K562 (cell line): ENCODE data around the gene TTC39B. TPM values are rescaled to one million over a fixed set of nuclear protein-coding genes. Genes with fewer than 3 reads are reported as not detected.

Experiments used
- ATAC-seq: fragments of 200-7000 bp; cut with Tn5 transposase; 3 replicates; pipeline ENCODE4 v1.9.1; 2020; ENCODE audit warnings: moderate library complexity
- BruUV-seq: library from RNA; stranded (reverse); fragments of 400-500 nt; replicated peaks from 2 replicates; lab custom pipeline; 2021; lab: Mats Ljungman, UMichigan
- CTCF ChIA-PET: fragments of 300-600 bp; formaldehyde crosslinking; extraction: SDS; loops from one replicate; lab custom pipeline; 2021; ENCODE audit warnings: low intra/inter-chr PET ratio; lab: Yijun Ruan, JAX
- POLR2A ChIA-PET: fragments of 300-600, 350-650 bp; sonication (Branson Sonifier 250); formaldehyde crosslinking; extraction: SDS; loops from one replicate; lab custom pipeline; 2021; ENCODE audit warnings: antibody characterized with exemption, inconsistent platforms; lab: Yijun Ruan, JAX
- DNase-seq, 4 experiments: peaks; one replicate each; pipeline versions ENCODE4 v3.0.0 to v3.0.0-alpha.2; 2011 to 2018; ENCODE audit warnings: low spot score in 3 of 4, mixed read lengths in 3 of 4; ENCODE audit errors: extremely low read depth in 1 of 4
- FAIRE-seq: peaks from 2 replicates; lab custom pipeline; 2011; peaks lifted over from hg19 to GRCh38; lab: Jason Lieb, UNC
- H2AFZ ChIP-seq: 2 replicates; pipeline ENCODE4 v1.6.0; 2011; ENCODE audit warnings: low read depth, low read length, control low read depth, inconsistent platforms
- H3K27ac ChIP-seq: fragments of 200-600 bp; 3 replicates; pipeline ENCODE4 v1.8.0; 2011; ENCODE audit warnings: low read depth, mild to moderate bottlenecking, control low read depth, inconsistent platforms, low read length, moderate library complexity, mixed read lengths; ENCODE audit errors: extremely low read depth
- H3K27me3 ChIP-seq, 2 experiments: fragments of 300-600 bp in 1 of 2; 2 replicates in 1 of 2; 3 replicates in 1 of 2; pipeline versions ENCODE4 v1.6.0 to v1.8.0; 2011; ENCODE audit warnings: inconsistent platforms in 2 of 2, low read length in 2 of 2, mild to moderate bottlenecking in 1 of 2, mixed read lengths in 1 of 2, moderate library complexity in 1 of 2; ENCODE audit not compliant: control insufficient read depth in 2 of 2, insufficient read depth in 2 of 2
- H3K36me3 ChIP-seq: fragments of 300-600 bp; 3 replicates; pipeline ENCODE4 v1.8.0; 2011; ENCODE audit warnings: mild to moderate bottlenecking, low read length, inconsistent platforms; ENCODE audit not compliant: control insufficient read depth, insufficient read depth
- H3K4me1 ChIP-seq, 2 experiments: fragments of 200-600 bp in 1 of 2; replicated peaks in 1 of 2; 2 replicates in 1 of 2; 3 replicates in 1 of 2; pipeline versions ENCODE4 v1.5.1 to v1.8.0; 2011; ENCODE audit warnings: inconsistent platforms in 2 of 2, low read length in 2 of 2, mild to moderate bottlenecking in 1 of 2, mixed read lengths in 1 of 2, moderate library complexity in 1 of 2; ENCODE audit not compliant: control insufficient read depth in 2 of 2, insufficient read depth in 2 of 2
- H3K4me2 ChIP-seq: 2 replicates; pipeline ENCODE4 v1.6.1; 2011; ENCODE audit warnings: low read length, control low read depth, inconsistent platforms, mixed read lengths; ENCODE audit not compliant: insufficient read depth
- H3K4me3 ChIP-seq: fragments of 200-600 bp; sonication (generic), shearing (Covaris generic); 2 replicates; pipeline ENCODE4 v1.5.1; 2016; ENCODE audit warnings: control low read depth, inconsistent platforms
- H3K79me2 ChIP-seq: fragments of 200-600 bp; 3 replicates; pipeline ENCODE4 v1.8.0; 2011; ENCODE audit warnings: low read length, inconsistent platforms; ENCODE audit not compliant: control insufficient read depth, insufficient read depth
- H3K9ac ChIP-seq, 2 experiments: 2 replicates each; pipeline versions ENCODE4 v1.6.0 to v1.6.1; 2011; ENCODE audit warnings: low read depth in 2 of 2, low read length in 2 of 2, control low read depth in 1 of 2, inconsistent platforms in 1 of 2, mild to moderate bottlenecking in 1 of 2, mixed read lengths in 1 of 2; ENCODE audit not compliant: insufficient read depth in 1 of 2
- H3K9me1 ChIP-seq: one replicate; pipeline ENCODE4 v1.6.0; 2011; ENCODE audit warnings: inconsistent platforms, mild to moderate bottlenecking, low read length, moderate library complexity; ENCODE audit not compliant: control insufficient read depth, insufficient read depth
- H3K9me3 ChIP-seq: replicated peaks from 2 replicates; pipeline ENCODE4 v1.5.1; 2011; ENCODE audit warnings: low read depth, low read length, inconsistent platforms; ENCODE audit not compliant: control insufficient read depth, insufficient read depth
- H4K20me1 ChIP-seq: replicated peaks from 2 replicates; pipeline ENCODE4 v1.6.1; 2011; ENCODE audit warnings: low read length, inconsistent platforms, mixed read lengths; ENCODE audit not compliant: control insufficient read depth, insufficient read depth
- ARHGAP35 ChIP-seq: fragments of 450-650 bp; IDR thresholded peaks from 2 replicates; pipeline ENCODE4 v1.6.1; 2018; ENCODE audit not compliant: partially characterized antibody
- GTF2E2 ChIP-seq: fragments of 200-800 bp; sonication (Bioruptor generic); IDR thresholded peaks from 2 replicates; pipeline ENCODE4 v1.6.1; 2016; ENCODE audit warnings: missing genetic modification characterization, missing compliant biosample characterization
- KLF16 ChIP-seq: IDR thresholded peaks from 2 replicates; pipeline ENCODE4 v1.6.1; 2016; ENCODE audit warnings: antibody characterized with exemption
- SAFB2 ChIP-seq: fragments of 200-400 bp; formaldehyde crosslinking; IDR thresholded peaks from 2 replicates; pipeline ENCODE4 v1.6.1; 2018; ENCODE audit warnings: borderline replicate concordance, low read length, low read depth, moderate library complexity; ENCODE audit not compliant: severe bottlenecking
- TRIM28 ChIP-seq: fragments of 450-650 bp; IDR thresholded peaks from 2 replicates; pipeline ENCODE4 v1.6.1; 2017
- ZNF184 ChIP-seq: sonication (generic); formaldehyde crosslinking; IDR thresholded peaks from 2 replicates; pipeline ENCODE4 v1.5.0; 2020; ENCODE audit warnings: missing genetic modification reagents
- ZNF717 ChIP-seq: fragments of 250-450 bp; sonication (Bioruptor Pico); IDR thresholded peaks from 2 replicates; pipeline ENCODE4 v1.5.0; 2021
- WGBS: fragments of 100-300 bp; shearing (Covaris generic); methylation state at CpG from one replicate; pipeline ENCODE4 v1.1.6; 2016; ENCODE audit warnings: low coverage, mixed read lengths; ENCODE audit not compliant: insufficient coverage; ENCODE audit errors: missing lambda C conversion rate; 5-methylcytosine and 5-hydroxymethylcytosine counted together
- in situ Hi-C: fragments of 300-500 bp; cut with MboI; formaldehyde crosslinking; loops from 4 replicates; pipeline ENCODE4 v1.15.0; 2018; ENCODE audit warnings: inconsistent platforms, mixed read lengths
- intact Hi-C: fragments of 100-400 bp; cut with micrococcal nuclease; formaldehyde crosslinking; loops from 2 replicates; pipeline ENCODE4 v1.14.2; 2022
- polyA plus RNA-seq, 8 experiments: library from polyadenylated mRNA; depleted of rRNA in 4 of 8; stranded (reverse) in 5 of 8; unstranded in 3 of 8; fragments of >200 nt; fragmentation: Nextera tagmentation in 2 of 8; fragmentation: Illumina TruSeq in 1 of 8; extraction: Ambion mirVana in 2 of 8; extraction: Trizol in 1 of 8; gene quantifications; 2 replicates each; pipeline versions ENCODE4 v1.2.1 to v1.2.3, GENCODE V29; 2011 to 2014; ENCODE audit warnings: inconsistent platforms in 1 of 8, missing spikeins in 1 of 8
- total RNA-seq, 7 experiments: library from RNA; depleted of rRNA in 6 of 7; stranded (reverse); fragments of >200 nt in 6 of 7; fragmentation: Illumina TruSeq in 2 of 7; extraction: Trizol in 2 of 7; gene quantifications; 2 replicates each; pipeline versions ENCODE4 v1.2.1 to v1.2.3, GENCODE V29; 2011 to 2021; ENCODE audit warnings: low replicate concordance in 1 of 7
- TF ChIP-seq, protein P1 (sequence below), 2 experiments: fragments of 450-650 bp; IDR thresholded peaks; 2 replicates each; pipeline ENCODE4 v1.6.1; 2016
- TF ChIP-seq, protein P2 (sequence below), 3 experiments: IDR thresholded peaks in 2 of 3; conservative IDR thresholded peaks in 1 of 3; 2 replicates each; pipeline ENCODE4 v1.5.1; 2011 to 2012; ENCODE audit warnings: low read length in 3 of 3, mild to moderate bottlenecking in 3 of 3, control low read depth in 2 of 3, improper control_type of control experiment in 1 of 3, inconsistent platforms in 1 of 3, low read depth in 1 of 3, mixed read lengths in 1 of 3, moderate library complexity in 1 of 3; ENCODE audit not compliant: insufficient read depth in 2 of 3

TTC39B gene
- total and polyA plus RNA-seq, 9 of the 15 experiments (the other 6 are each of a cell fraction or from before 2014, with no cell fraction given): 0.32 to 1.2 (median 0.95) TPM

GRCh38 chr9:15176836-15177235 lies 130.2 kb downstream of the TTC39B start:
- no peak overlapping the region for H3K27ac ChIP-seq
- no peak for DNase-seq
- H4K20me1 ChIP-seq: no peaks in the 10 kb centered on the region
- H3K27me3 ChIP-seq: no peaks in the 10 kb centered on the region
- ATAC-seq: no peak
- H3K9me3 ChIP-seq: no peaks in the 10 kb centered on the region
- in situ Hi-C loops: no loop called here
- BruUV-seq: no TSS peak
- POLR2A ChIA-PET: no interaction called here
- H3K79me2 ChIP-seq: no peaks in the 10 kb centered on the region
- no peaks in the 10 kb centered on the region for H3K36me3 ChIP-seq
- FAIRE-seq: no peak
- H2AFZ ChIP-seq: no peak overlapping the region
- no peak overlapping the region for H3K4me2 ChIP-seq
- H3K9me1 ChIP-seq: no peaks in the 10 kb centered on the region
- 0% methylated on average over 1 of the region's 1 CpG for WGBS
- H3K4me1 ChIP-seq: no peaks in the 10 kb centered on the region
- intact Hi-C loops: no loop called here
- no peak overlapping the region for H3K4me3 ChIP-seq
- TF ChIP-seq KLF16 (no peak), ZNF184 (CRISPR knock-in tag) (no peak), GTF2E2 (tag) (no peak), TRIM28 (no peak), SAFB2 (no peak), ZNF717 (CRISPR knock-in tag) (no peak), ARHGAP35 (no peak)
- TF ChIP-seq, protein P1, sequence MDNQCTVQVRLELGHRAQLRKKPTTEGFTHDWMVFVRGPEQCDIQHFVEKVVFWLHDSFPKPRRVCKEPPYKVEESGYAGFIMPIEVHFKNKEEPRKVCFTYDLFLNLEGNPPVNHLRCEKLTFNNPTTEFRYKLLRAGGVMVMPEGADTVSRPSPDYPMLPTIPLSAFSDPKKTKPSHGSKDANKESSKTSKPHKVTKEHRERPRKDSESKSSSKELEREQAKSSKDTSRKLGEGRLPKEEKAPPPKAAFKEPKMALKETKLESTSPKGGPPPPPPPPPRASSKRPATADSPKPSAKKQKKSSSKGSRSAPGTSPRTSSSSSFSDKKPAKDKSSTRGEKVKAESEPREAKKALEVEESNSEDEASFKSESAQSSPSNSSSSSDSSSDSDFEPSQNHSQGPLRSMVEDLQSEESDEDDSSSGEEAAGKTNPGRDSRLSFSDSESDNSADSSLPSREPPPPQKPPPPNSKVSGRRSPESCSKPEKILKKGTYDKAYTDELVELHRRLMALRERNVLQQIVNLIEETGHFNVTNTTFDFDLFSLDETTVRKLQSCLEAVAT (IDR thresholded peaks at IDR 0.05): no peak
- TF ChIP-seq, protein P2, sequence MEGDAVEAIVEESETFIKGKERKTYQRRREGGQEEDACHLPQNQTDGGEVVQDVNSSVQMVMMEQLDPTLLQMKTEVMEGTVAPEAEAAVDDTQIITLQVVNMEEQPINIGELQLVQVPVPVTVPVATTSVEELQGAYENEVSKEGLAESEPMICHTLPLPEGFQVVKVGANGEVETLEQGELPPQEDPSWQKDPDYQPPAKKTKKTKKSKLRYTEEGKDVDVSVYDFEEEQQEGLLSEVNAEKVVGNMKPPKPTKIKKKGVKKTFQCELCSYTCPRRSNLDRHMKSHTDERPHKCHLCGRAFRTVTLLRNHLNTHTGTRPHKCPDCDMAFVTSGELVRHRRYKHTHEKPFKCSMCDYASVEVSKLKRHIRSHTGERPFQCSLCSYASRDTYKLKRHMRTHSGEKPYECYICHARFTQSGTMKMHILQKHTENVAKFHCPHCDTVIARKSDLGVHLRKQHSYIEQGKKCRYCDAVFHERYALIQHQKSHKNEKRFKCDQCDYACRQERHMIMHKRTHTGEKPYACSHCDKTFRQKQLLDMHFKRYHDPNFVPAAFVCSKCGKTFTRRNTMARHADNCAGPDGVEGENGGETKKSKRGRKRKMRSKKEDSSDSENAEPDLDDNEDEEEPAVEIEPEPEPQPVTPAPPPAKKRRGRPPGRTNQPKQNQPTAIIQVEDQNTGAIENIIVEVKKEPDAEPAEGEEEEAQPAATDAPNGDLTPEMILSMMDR (IDR thresholded peaks at IDR 0.05 in 2 of 3, conservative IDR thresholded peaks at IDR 0.05 in 1 of 3; ENCODE audit: insufficient read depth in 2 of 3, low read depth in 1 of 3, low read length in 3 of 3): no peak
- TF ChIP-seq, all 486 proteins: peak for 0
- no peak overlapping the region for H3K9ac ChIP-seq
- CTCF ChIA-PET: no interaction called here
